ENCODE results near the gene MCEE.
A peak's percentile ranks its signal among the peaks of the same experiment; 100 is the strongest.
"Not testable (repeated sequence)": the region's sequence is repeated elsewhere in the genome, so short reads cannot be mapped to it uniquely, and the experiment has no call there.

Gene MCEE

GRCh38 chr2:71130152-71130904, at the start of gene MCEE, which contains the start of gene MPHOSPH10:
TSS of gene MCEE (minus strand) at chr2:71130229. CDS start at chr2:71130219, 10 bp downstream.
TSS of gene MPHOSPH10 (plus strand) at chr2:71130634. CDS start at chr2:71130666, 32 bp downstream.
- peak; percentile 69 to 82 for DNase-seq (ENCODE audit: extremely low read depth in 1 of 2, low read depth in 1 of 2)

GRCh38 chr2:71178836-71179235, 48.8 kb upstream of the MCEE start:
- not testable (repeated sequence) for DNase-seq (ENCODE audit: extremely low read depth in 1 of 2, low read depth in 1 of 2)

GRCh38 chr2:71174207-71174606, 44.2 kb upstream of the MCEE start:
- no peak for DNase-seq (ENCODE audit: extremely low read depth in 1 of 2, low read depth in 1 of 2)

- no peak for DNase-seq (ENCODE audit: extremely low read depth in 1 of 2, low read depth in 1 of 2)
Measured at GRCh38 chr2:71173096-71173495, 43.1 kb upstream of the MCEE start.

- DNase-seq (ENCODE audit: extremely low read depth in 1 of 2, low read depth in 1 of 2), result no peak
Measured at GRCh38 chr2:71166812-71167211, 36.8 kb upstream of the MCEE start.

GRCh38 chr2:71157124-71157793, 27.2 kb upstream of the MCEE start:
- peak; percentile 14 to 33 for DNase-seq (ENCODE audit: extremely low read depth in 1 of 2, low read depth in 1 of 2)

- no peak for DNase-seq (ENCODE audit: extremely low read depth in 1 of 2, low read depth in 1 of 2)
Measured at GRCh38 chr2:71156573-71156972, 26.5 kb upstream of the MCEE start.

GRCh38 chr2:71155846-71156245, 25.8 kb upstream of the MCEE start:
- DNase-seq (ENCODE audit: extremely low read depth in 1 of 2, low read depth in 1 of 2), result no peak

- DNase-seq (ENCODE audit: extremely low read depth in 1 of 2, low read depth in 1 of 2), result no peak
Measured at GRCh38 chr2:71154798-71155197, 24.8 kb upstream of the MCEE start.

GRCh38 chr2:71154279-71154678, 24.2 kb upstream of the MCEE start:
- no peak for DNase-seq (ENCODE audit: extremely low read depth in 1 of 2, low read depth in 1 of 2)

- DNase-seq (ENCODE audit: extremely low read depth in 1 of 2, low read depth in 1 of 2), result no peak
Measured at GRCh38 chr2:71153585-71154224, 23.7 kb upstream of the MCEE start.

- DNase-seq (ENCODE audit: extremely low read depth in 1 of 2, low read depth in 1 of 2), result no peak
Measured at GRCh38 chr2:71151620-71152019, 21.6 kb upstream of the MCEE start.

- DNase-seq (ENCODE audit: extremely low read depth in 1 of 2, low read depth in 1 of 2), result no peak
Measured at GRCh38 chr2:71150082-71150816, 20.2 kb upstream of the MCEE start.

- DNase-seq (ENCODE audit: extremely low read depth in 1 of 2, low read depth in 1 of 2), result no peak
Measured at GRCh38 chr2:71148506-71149063, 18.6 kb upstream of the MCEE start.

GRCh38 chr2:71143782-71144181, 13.8 kb upstream of the MCEE start:
- DNase-seq (ENCODE audit: extremely low read depth in 1 of 2, low read depth in 1 of 2), result no peak

- DNase-seq (ENCODE audit: extremely low read depth in 1 of 2, low read depth in 1 of 2), result no peak
Measured at GRCh38 chr2:71136174-71136573, 6.1 kb upstream of the MCEE start.

GRCh38 chr2:71133603-71134002, 3.6 kb upstream of the MCEE start:
- no peak for DNase-seq (ENCODE audit: extremely low read depth in 1 of 2, low read depth in 1 of 2)

GRCh38 chr2:71131387-71132166, 1.5 kb upstream of the MCEE start:
- DNase-seq (ENCODE audit: extremely low read depth in 1 of 2, low read depth in 1 of 2), result not testable (repeated sequence)

- no peak for DNase-seq (ENCODE audit: extremely low read depth in 1 of 2, low read depth in 1 of 2)
Measured at GRCh38 chr2:71130905-71131244, 846 bp upstream of the MCEE start.

GRCh38 chr2:71129902-71130151, 202 bp downstream of the MCEE start:
- peak in 1 of 2 donors; percentile 1 for DNase-seq (ENCODE audit: extremely low read depth in 1 of 2, low read depth in 1 of 2)
